NCI-H1930 (cell line): Measurements from ENCODE around the gene CDC45.
A peak's percentile ranks its signal among the peaks of the same experiment; 100 is the strongest.

Experiments used
- DNase-seq, 2 experiments: peaks; one replicate each; lab custom pipeline; 2025; lab: John Stamatoyannopoulos, UW

The CDC45 gene

GRCh38 chr22:19469421-19469820 is 10.3 kb upstream of the CDC45 start:
- no peak for DNase-seq

DNA sequence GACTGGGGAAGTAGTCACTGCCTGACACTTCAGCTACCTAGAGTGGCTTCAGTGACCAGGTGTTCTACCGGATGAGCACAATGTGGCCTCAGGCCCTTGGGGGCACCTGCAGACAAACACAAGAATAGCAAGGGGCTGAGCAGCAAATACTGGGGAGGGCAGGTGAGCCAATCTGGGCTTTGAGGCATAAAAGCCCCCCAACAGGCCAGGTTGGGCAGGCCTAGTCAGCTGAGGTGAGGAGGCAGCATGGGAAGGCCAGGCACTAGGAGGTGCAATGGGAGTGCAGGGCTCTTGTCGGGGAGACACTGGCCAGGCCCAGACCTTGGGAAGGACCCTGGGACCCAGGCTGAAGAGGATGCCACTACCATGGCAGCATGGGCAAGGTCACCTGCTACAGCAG is 9.7 kb upstream of the CDC45 start:
- DNase-seq, result no peak

DNA sequence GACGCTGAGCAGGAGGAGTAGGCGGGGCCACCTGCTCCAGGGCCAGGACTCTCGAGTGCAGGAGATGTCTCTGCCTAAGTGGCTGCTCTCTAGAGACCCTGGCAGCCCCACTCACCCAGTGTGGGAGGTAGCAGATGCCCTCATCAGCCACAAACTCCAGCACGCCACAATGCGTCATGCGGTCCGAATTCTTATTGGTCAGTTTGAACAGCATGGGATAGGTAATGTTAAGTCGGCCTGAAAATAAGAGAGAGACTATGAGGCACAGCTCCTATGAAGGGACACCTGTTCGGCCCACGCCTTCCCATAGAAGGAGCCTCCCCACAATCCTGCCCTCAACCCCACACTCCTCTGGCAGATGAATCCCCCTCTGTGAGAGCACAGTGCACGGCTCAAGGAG is 8.1 kb upstream of the CDC45 start:
- DNase-seq, result no peak

GRCh38 chr22:19472233-19472632 is 7.5 kb upstream of the CDC45 start:
- no peak for DNase-seq

- no peak for DNase-seq
Observed at GRCh38 chr22:19473578-19473977, 6.1 kb upstream of the CDC45 start.

- DNase-seq, result no peak
Observed at GRCh38 chr22:19476023-19476422, 3.7 kb upstream of the CDC45 start.

- no peak for DNase-seq
Observed at GRCh38 chr22:19477321-19478044, 2.2 kb upstream of the CDC45 start.

GRCh38 chr22:19478045-19478900 is 1.4 kb upstream of the CDC45 start:
- no peak for DNase-seq

DNA sequence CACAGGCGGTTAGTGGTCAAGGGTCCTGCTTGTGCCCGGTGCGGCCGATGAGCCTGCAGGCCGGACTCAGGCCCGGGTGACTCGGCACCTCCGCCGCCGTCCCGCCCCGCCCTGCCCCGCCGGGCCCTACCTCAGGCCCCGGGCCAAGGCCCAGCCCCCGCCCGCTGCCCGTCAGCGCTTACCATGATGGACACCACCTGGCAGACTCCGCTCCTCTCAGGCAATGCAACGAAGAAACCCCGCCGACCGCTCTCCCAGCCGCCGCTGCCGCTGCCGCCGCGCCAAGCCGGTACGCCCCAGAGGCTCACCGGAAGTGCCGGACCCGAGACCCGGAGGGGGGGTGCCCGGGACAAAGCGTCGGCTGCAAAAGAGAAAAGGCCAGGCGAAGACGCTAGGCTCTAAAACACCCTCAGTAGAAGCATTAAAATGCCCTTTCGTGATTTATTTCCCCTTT is 792 bp upstream of the CDC45 start, which contains the start of gene UFD1:
UFD1 (minus strand) TSS at position 293 of the 454 bp plus-strand sequence; CDS start at position 185, 108 bp downstream.
- peak; percentile 60 to 84 for DNase-seq

GRCh38 chr22:19480173-19480568 is 451 bp downstream of the CDC45 start:
- DNase-seq, result no peak

GRCh38 chr22:19480789-19481188 is 1.1 kb downstream of the CDC45 start:
- DNase-seq, result no peak

- DNase-seq, result no peak
Observed at GRCh38 chr22:19482297-19482696, 2.6 kb downstream of the CDC45 start.

DNA sequence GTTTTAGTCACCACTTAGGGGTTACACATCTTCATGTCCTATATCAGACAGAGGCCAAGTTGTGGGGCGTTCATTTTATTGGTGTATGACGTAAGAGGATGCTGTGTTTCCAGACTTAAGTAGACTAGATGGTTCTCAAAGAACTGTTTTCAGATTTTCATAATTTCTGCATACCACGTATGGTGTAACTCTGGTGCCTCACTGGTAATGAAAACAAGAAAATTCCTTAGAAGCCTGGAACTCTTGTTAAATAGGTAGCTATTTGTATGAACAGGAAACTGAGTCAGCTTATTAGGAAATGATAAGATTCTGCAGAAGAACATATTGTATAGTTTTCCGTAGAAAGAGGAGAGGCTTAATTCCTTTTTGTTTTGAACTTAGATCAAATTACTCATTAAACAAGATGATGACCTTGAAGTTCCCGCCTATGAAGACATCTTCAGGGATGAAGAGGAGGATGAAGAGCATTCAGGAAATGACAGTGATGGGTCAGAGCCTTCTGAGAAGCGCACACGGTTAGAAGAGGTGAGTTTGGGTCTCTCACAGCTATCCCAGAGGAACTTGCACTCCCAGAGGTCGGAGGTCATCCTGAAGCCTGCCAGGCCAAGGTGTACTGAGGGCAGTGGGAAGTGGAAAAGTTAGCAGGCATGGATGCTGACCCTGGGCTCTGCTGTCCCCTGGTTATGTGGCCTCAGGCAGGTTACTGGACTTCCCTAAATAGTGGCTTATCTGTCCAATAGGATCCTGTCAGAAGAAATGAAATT is 3.9 kb downstream of the CDC45 start:
- DNase-seq, result no peak

- no peak for DNase-seq
Observed at GRCh38 chr22:19488285-19488684, 8.6 kb downstream of the CDC45 start.

DNA sequence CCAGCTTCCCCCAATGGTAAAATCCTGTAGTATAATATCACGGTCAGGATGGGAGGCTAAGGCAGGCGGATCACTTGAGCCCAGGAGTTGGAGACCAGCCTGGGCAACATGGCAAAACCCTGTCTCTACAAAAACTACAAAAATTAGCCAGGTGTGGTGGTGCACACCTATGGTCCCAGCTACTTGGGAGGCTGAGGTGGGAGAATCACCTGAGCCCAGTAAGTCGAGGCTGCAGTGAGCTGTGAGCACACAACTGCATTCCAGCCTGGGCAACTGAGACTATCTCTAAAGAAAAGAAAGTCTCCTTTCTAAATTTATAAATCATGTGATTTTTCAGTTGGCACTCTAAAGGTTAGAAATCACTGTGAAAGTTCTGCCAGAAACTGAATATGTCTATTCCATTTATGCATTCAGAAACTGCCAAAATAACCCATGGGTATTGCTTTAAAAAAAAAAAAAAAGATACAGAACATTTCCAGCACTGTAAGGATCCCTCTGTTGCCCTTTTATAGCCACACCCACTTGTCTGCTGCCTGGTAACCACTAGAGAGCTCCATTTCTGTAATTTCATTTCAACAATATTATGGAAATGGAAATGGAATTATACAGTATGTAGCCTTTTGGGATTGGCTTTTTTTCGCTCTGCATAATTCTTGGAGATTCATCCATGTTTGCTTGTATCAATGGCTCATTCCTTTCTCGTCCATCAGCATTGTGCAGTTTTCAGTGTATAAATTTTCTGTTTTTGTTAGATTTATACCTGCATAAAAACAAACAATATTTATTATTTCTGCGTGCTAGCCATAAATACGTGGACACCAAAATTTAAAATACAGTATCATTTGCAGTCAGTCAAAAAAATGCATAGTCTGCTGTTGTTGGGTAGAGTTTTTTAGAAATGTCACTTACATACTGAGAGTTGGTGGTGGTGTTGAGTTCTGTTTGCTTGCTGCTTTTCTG is 9.4 kb downstream of the CDC45 start:
- no peak for DNase-seq

DNA sequence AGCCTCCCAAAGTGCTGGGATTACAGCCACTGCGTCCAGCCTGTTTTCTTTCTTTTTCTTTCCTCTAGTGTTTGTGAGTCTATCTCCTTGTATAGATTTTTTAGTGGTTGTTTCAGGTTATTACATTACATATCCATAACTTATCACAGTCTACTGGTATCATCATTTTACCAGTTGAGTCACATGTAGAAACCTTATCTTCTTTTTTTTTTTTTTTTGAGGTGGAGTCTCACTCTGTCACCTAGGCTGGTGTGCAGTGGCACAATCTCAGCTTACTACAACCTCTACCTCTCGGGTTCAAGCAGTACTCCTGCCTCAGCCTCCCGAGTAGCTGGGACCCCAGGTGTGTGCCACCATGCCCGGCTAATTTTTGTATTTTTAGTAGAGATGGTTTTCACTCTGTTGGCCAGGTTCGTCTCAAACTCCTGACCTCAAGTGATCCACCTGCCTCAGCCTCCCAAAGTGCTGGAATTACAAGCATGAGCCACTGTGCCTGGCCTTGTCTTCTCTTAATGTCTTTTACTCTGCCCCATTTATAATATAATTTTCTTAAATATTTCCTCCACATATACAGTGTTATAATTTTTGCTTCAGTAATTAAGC is 11.0 kb downstream of the CDC45 start:
- no peak for DNase-seq

GRCh38 chr22:19492504-19493174 is 12.9 kb downstream of the CDC45 start:
- no peak for DNase-seq

DNA sequence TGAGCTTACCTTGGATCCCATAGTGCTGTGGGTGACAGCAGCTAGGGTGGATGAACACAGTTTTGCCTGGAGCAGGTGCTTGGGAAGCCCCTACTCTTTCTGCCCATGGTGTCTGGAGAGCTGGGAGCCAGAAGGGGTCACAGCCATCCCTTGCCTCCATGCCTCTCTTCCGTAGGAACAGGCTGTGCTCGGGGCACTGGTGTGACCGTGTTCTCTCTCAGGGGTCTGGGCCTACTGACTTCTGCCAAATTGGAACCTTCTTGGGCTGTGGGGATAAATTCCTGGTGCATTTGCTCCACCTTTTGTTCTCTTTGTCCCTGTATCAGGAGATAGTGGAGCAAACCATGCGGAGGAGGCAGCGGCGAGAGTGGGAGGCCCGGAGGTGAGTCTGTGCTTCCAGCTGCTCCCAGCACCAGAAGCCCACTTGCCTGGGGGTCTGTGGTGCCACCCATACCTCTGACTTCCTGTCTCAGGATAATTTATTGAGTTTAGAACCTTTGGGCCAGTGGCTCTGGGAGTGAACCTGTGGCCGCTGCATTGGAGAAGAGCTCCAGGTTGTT is 14.4 kb downstream of the CDC45 start:
- DNase-seq, result no peak

DNA sequence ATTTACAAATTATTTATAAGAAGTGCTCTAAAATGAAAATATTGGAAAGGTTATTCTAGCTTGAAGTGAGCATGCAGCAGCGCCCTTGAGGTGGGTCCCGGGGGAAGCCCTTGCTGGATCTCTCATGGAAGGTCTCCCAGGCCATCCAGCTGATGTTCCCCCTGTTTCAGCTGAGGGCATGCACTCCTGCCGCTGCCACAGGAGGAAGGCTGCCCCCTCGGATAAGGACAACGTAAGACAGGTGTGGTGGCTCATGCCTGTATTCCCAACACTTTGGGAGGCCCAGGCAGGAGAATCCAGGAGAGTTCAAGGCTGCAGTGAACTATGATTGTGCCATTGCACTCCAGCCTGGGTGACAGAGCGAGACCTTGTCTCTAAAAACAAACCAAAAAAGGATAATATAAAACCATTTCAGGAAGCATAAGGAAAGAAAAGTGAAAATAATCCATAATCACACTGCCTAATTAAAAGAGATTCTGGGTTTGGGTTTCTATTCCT is 15.0 kb downstream of the CDC45 start:
- DNase-seq, result no peak
